PC-3 (cell line): Measurements from ENCODE around the gene TBX18. TPM values are rescaled to one million over a fixed set of nuclear protein-coding genes. Genes with fewer than 3 reads are reported as not detected.

ENCODE experiments used
- ATAC-seq: fragments of 200-7000 bp; cut with Tn5 transposase; 2 replicates; pipeline ENCODE4 v1.9.1; 2020; ENCODE audit warnings: mild to moderate bottlenecking, moderate library complexity
- BruUV-seq: library from RNA; stranded (reverse); fragments of 400-500 nt; replicated peaks from 2 replicates; lab custom pipeline; 2021; lab: Mats Ljungman, UMichigan
- CTCF ChIA-PET: fragments of 300-600 bp; sonication (Branson Sonifier 250); formaldehyde crosslinking; loops from one replicate; lab custom pipeline; 2022; ENCODE audit warnings: antibody characterized with exemption; lab: Charles Lee
- POLR2A ChIA-PET: fragments of 300-600 bp; sonication (Branson Sonifier 250); formaldehyde crosslinking; loops from one replicate; lab custom pipeline; 2022; ENCODE audit warnings: antibody characterized with exemption; ENCODE audit not compliant: unreplicated experiment; lab: Charles Lee
- DNase-seq: peaks from one replicate; pipeline ENCODE4 v3.0.0-alpha.2; 2015
- H2AFZ ChIP-seq: fragments of 300-600 bp; sonication (generic); 2 replicates; pipeline ENCODE4 v1.6.0; 2016; ENCODE audit warnings: antibody characterized with exemption, low read length
- H3F3A ChIP-seq: fragments of 300-600 bp; sonication (generic); one replicate; pipeline ENCODE4 v1.6.0; 2017; ENCODE audit warnings: antibody characterized with exemption, low read length, control low read depth, mild to moderate bottlenecking; ENCODE audit not compliant: unreplicated experiment
- H3K27ac ChIP-seq: fragments of 300-600 bp; sonication (generic); 2 replicates; pipeline ENCODE4 v1.5.1; 2016; ENCODE audit warnings: mild to moderate bottlenecking, low read length
- H3K27me3 ChIP-seq: fragments of 300-600 bp; sonication (generic); 2 replicates; pipeline ENCODE4 v1.6.1; 2016; ENCODE audit warnings: low read length, mixed read lengths
- H3K36me3 ChIP-seq: fragments of 300-600 bp; sonication (generic); 2 replicates; pipeline ENCODE4 v1.6.1; 2016; ENCODE audit warnings: low read depth, mixed run types, low read length, mixed read lengths
- H3K4me1 ChIP-seq: fragments of 300-600 bp; sonication (generic); 2 replicates; pipeline ENCODE4 v1.5.1; 2016; ENCODE audit warnings: low read length; ENCODE audit not compliant: insufficient read depth
- H3K4me2 ChIP-seq: fragments of 300-600 bp; sonication (generic); 2 replicates; pipeline ENCODE4 v1.6.0; 2016; ENCODE audit warnings: low read length
- H3K4me3 ChIP-seq: fragments of 300-600 bp; sonication (generic); 2 replicates; pipeline ENCODE4 v1.5.1; 2016; ENCODE audit warnings: mild to moderate bottlenecking, low read length, mixed read lengths
- H3K79me2 ChIP-seq: fragments of 300-600 bp; sonication (generic); 2 replicates; pipeline ENCODE4 v1.6.1; 2017; ENCODE audit warnings: low read length, mixed read lengths
- H3K9ac ChIP-seq: fragments of 300-600 bp; sonication (generic); 2 replicates; pipeline ENCODE4 v1.6.0; 2016; ENCODE audit warnings: mild to moderate bottlenecking, low read length
- H3K9me2 ChIP-seq: fragments of 300-600 bp; sonication (generic); replicated peaks from 2 replicates; pipeline ENCODE4 v1.6.1; 2016; ENCODE audit warnings: mixed run types, low read length, mixed read lengths
- H3K9me3 ChIP-seq: fragments of 300-600 bp; sonication (generic); 2 replicates; pipeline ENCODE4 v1.6.1; 2016; ENCODE audit warnings: low read length, mixed read lengths
- H4K20me1 ChIP-seq: fragments of 300-600 bp; sonication (generic); 2 replicates; pipeline ENCODE4 v1.6.1; 2016; ENCODE audit warnings: low read length, mixed read lengths
- CTCF ChIP-seq: fragments of 300-600 bp; sonication (generic); conservative IDR thresholded peaks from 2 replicates; pipeline ENCODE4 v1.5.1; 2017; ENCODE audit warnings: antibody characterized with exemption, low read depth, mild to moderate bottlenecking, low read length
- EZH2 ChIP-seq: fragments of 300-600 bp; sonication (generic); IDR thresholded peaks from one replicate; pipeline ENCODE4 v1.6.1; 2017; ENCODE audit warnings: antibody characterized with exemption, mild to moderate bottlenecking, low read length; ENCODE audit not compliant: unreplicated experiment
- EZH2phosphoT487 ChIP-seq: fragments of 300-600 bp; sonication (generic); IDR thresholded peaks from 2 replicates; pipeline ENCODE4 v1.6.1; 2018; ENCODE audit warnings: mild to moderate bottlenecking, antibody characterized with exemption, low read length, borderline replicate concordance
- intact Hi-C: fragments of 100-400 bp; cut with micrococcal nuclease; formaldehyde crosslinking; loops from 2 replicates; pipeline ENCODE4 v1.9.0; 2023
- total RNA-seq: library from RNA; depleted of rRNA; stranded (reverse); fragments of >200 nt; gene quantifications from 2 replicates; pipeline ENCODE4 v1.2.3, GENCODE V29; 2014

The TBX18 gene
- total RNA-seq, 1 experiment from 2014 or later, result not detected

GRCh38 chr6:84763003-84763885 lies 1.2 kb downstream of the TBX18 start:
- intact Hi-C loops, result no loop called here
- BruUV-seq, result no TSS peak
- Histone ChIP-seq H3K4me3 (no peak overlapping the region), H3K79me2 (no peaks in the 10 kb centered on the region), H2AFZ (no peak overlapping the region), H3K9ac (no peak overlapping the region), H3K9me2 (no peaks in the 10 kb centered on the region), H3K9me3 (no peaks in the 10 kb centered on the region), H4K20me1 (no peaks in the 10 kb centered on the region), H3F3A (no peaks in the 10 kb centered on the region), H3K27ac (no peak overlapping the region), H3K4me1 (no peaks in the 10 kb centered on the region), H3K36me3 (no peaks in the 10 kb centered on the region), H3K27me3 (peaks cover 78% of the 10 kb centered on the region), H3K4me2 (no peak overlapping the region)
- TF ChIP-seq EZH2 (no peak), EZH2phosphoT487 (no peak)
- ATAC-seq (no peak), DNase-seq (no peak)
- ChIA-PET POLR2A (no interaction called here), CTCF (no interaction called here)

DNA sequence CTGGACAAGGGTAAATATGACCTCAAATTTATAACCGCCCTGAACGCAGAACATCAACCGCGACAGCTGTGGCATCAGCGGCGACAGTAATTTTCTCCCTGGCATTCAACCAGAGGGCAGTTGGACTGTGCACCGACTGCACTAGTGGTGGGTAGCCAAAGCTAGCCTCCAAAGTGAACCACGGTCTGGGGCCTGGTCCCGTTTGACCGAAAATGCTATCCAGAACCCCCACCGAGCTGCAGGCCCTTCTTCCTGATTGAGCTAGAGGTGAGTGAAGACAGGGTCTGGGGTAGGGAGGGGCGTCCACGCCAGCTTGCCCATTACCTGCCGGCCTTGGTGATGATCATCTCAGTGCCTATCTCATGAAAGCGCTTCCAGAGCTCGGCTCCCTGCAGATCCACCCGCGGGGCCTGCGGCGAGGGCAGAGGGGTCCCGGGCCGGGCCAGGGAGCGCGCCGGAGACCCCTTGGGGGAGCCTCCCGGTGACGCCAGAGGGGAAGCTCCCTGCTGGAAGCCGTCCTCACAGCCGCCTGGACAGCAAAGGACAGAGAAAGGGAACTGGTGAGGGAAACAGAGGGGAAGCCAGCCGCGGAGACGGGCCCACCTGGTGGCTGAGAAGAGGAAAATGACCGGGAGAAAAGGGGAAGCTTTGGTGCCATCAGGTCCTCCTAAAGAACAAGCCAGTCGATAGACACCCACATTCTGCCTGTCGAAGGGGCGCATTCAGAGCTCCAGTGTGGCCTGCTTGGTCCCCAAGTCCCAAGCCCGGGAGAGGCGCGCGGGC lies 2.0 kb downstream of the TBX18 start:
- H3K79me2 ChIP-seq, result no peaks in the 10 kb centered on the region
- H3K4me3 ChIP-seq, result no peak overlapping the region
- H3K4me2 ChIP-seq, result no peak overlapping the region

More for the DNA sequence above, 2.0 kb downstream of the TBX18 start:
- POLR2A ChIA-PET, result no interaction called here
- H3K27me3 ChIP-seq, result peaks cover 75% of the 10 kb centered on the region
- DNase-seq, result no peak
- H3K27ac ChIP-seq, result no peak overlapping the region
- TF ChIP-seq EZH2, result no peak
- no peak for TF ChIP-seq EZH2phosphoT487
- no peak for TF ChIP-seq CTCF
- no peaks in the 10 kb centered on the region for H3K36me3 ChIP-seq
- no peaks in the 10 kb centered on the region for H3K4me1 ChIP-seq
- CTCF ChIA-PET, result no interaction called here
- no TSS peak for BruUV-seq
- no peak for ATAC-seq
- H3K9ac ChIP-seq, result no peak overlapping the region
- H2AFZ ChIP-seq, result no peak overlapping the region
- H3F3A ChIP-seq, result no peaks in the 10 kb centered on the region
- intact Hi-C loops, result no loop called here
- H4K20me1 ChIP-seq, result no peaks in the 10 kb centered on the region
- no peaks in the 10 kb centered on the region for H3K9me2 ChIP-seq
- no peaks in the 10 kb centered on the region for H3K9me3 ChIP-seq
